HG02973 (cell line): ENCODE data around the gene GNRHR.
"Not testable (repeated sequence)": the region's sequence is repeated elsewhere in the genome, so short reads cannot be mapped to it uniquely, and the experiment has no call there.

Experiments used
- ATAC-seq: cut with Tn5 transposase; IDR thresholded peaks from one replicate; pipeline ENCODE4 v1.9.1; 2021; ENCODE audit warnings: moderate library complexity; ENCODE audit not compliant: unreplicated experiment

GNRHR gene

GRCh38 chr4:67730511-67730910, 23.7 kb downstream of the GNRHR start:
- not testable (repeated sequence) for ATAC-seq

GRCh38 chr4:67727124-67727850, 26.9 kb downstream of the GNRHR start:
- no peak for ATAC-seq

GRCh38 chr4:67725981-67726380, 28.2 kb downstream of the GNRHR start:
- no peak for ATAC-seq

GRCh38 chr4:67725132-67725531, 29.1 kb downstream of the GNRHR start:
- no peak for ATAC-seq

- ATAC-seq: no peak
Observed at GRCh38 chr4:67723949-67724348, 30.2 kb downstream of the GNRHR start.

- no peak for ATAC-seq
Observed at GRCh38 chr4:67723341-67723740, 30.8 kb downstream of the GNRHR start.

- no peak for ATAC-seq
Observed at GRCh38 chr4:67721770-67722597, 32.2 kb downstream of the GNRHR start.

- ATAC-seq: no peak
Observed at GRCh38 chr4:67721315-67721769, 32.8 kb downstream of the GNRHR start.

- no peak for ATAC-seq
Observed at GRCh38 chr4:67719953-67720617, 34.1 kb downstream of the GNRHR start.

- no peak for ATAC-seq
Observed at GRCh38 chr4:67718848-67719247, 35.3 kb downstream of the GNRHR start.

- no peak for ATAC-seq
Observed at GRCh38 chr4:67717586-67717985, 36.6 kb downstream of the GNRHR start.

- ATAC-seq: no peak
Observed at GRCh38 chr4:67714955-67715354, 39.2 kb downstream of the GNRHR start.

GRCh38 chr4:67714248-67714583, 40.0 kb downstream of the GNRHR start:
- ATAC-seq: no peak

GRCh38 chr4:67713529-67714247, 40.5 kb downstream of the GNRHR start:
- no peak for ATAC-seq

- no peak for ATAC-seq
Observed at GRCh38 chr4:67712650-67713528, 41.3 kb downstream of the GNRHR start.

GRCh38 chr4:67712000-67712625, 42.1 kb downstream of the GNRHR start:
- ATAC-seq: no peak

- ATAC-seq: not testable (repeated sequence)
Observed at GRCh38 chr4:67706682-67707081, 47.5 kb downstream of the GNRHR start.

- no peak for ATAC-seq
Observed at GRCh38 chr4:67704843-67705242, 49.3 kb downstream of the GNRHR start.

- no peak for ATAC-seq
Observed at GRCh38 chr4:67702166-67702565, 52.0 kb downstream of the GNRHR start.

- no peak for ATAC-seq
Observed at GRCh38 chr4:67701517-67701850, 52.7 kb downstream of the GNRHR start.
